ENCODE results near the gene PRR5. TPM values are rescaled to one million over a fixed set of nuclear protein-coding genes. Genes with fewer than 3 reads are reported as not detected.

PRR5 gene
- total RNA-seq, 2 experiments from 2014 or later: 13.6 TPM

DNA sequence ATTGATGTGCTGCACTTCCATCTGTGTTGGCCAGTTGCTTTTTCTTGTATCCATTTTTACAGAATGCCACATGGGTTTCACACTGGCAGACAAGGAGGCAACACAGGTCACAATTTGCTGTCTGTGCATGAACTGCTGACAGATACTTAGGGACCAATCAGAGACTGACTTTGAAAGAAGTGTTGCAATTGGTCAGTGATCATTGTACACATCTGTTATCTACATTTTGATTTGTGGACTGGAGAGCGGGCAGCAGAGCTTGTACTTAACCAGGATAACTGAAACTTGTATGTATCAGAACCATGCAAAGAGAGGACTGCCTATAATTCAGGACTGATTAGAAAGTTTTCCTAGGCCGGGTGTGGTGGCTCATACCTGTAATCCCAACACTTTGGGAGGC is 21.8 kb downstream of the PRR5 start:
- Mint-ChIP-seq H3K4me3 (no peak overlapping the region), H3K27ac (no peak overlapping the region), H3K36me3 (ENCODE audit: low read depth) (peaks cover 2% of the 10 kb centered on the region), H3K9me3 (ENCODE audit: low read depth) (no peaks in the 10 kb centered on the region), H3K4me1 (no peaks in the 10 kb centered on the region), H3K27me3 (no peaks in the 10 kb centered on the region)
- ChIA-PET CTCF (no interaction called here), POLR2A (no interaction called here)
- DNase-seq (no peak), ATAC-seq (peak; percentile 61)
- intact Hi-C loops (cut with DNase I, micrococcal nuclease): no loop called here

DNA sequence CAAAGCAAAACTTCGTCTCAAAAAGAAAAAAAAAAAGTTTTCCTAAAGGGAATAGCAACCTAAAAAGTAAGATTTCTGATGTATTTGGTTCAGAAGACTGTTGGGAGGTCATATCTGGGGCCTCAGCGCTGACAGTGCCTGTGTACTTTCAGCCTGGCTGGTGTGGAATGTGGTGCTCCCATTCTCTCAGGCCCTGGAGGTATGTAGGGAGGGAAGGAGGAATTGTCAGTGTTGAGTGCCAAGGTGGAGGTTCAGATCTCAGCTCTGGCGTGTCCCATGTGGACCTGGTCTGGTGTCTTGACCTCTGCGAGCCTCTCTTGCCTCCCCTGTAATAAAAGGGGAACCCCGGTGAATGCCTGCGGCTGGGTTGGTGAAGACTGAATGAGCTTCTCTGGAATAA is 22.4 kb downstream of the PRR5 start:
- ChIA-PET POLR2A (no interaction called here), CTCF (no interaction called here)
- Mint-ChIP-seq H3K4me3 (no peak overlapping the region), H3K9me3 (ENCODE audit: low read depth) (no peaks in the 10 kb centered on the region), H3K4me1 (no peaks in the 10 kb centered on the region), H3K27ac (no peak overlapping the region), H3K27me3 (no peaks in the 10 kb centered on the region), H3K36me3 (ENCODE audit: low read depth) (peaks cover 2% of the 10 kb centered on the region)
- no peak for DNase-seq
- intact Hi-C loops (cut with DNase I, micrococcal nuclease): no loop called here
- no peak for ATAC-seq

DNA sequence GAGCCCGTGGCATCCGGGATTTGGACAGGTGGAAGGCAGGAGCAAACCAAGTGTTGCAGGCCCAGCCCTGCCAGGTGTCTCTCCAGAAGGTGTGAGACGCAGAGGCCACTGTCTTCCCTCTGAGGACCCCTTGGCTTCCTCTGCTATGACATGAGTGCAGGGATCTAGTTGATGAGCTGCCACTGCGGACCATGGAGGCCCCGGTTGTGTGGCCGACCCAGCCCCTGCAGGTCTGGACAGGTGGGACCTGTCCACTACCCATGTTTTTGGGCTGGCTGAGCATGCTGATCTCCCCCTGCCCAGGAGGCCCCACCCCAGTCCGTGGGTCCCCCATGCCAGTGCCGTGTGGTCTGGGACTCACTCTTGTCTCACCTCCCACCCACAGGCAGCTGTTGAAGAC is 22.9 kb downstream of the PRR5 start:
- no peak overlapping the region for H3K27ac Mint-ChIP-seq
- H3K27me3 Mint-ChIP-seq: no peaks in the 10 kb centered on the region
- ChIA-PET POLR2A (no interaction called here), CTCF (no interaction called here)
- peaks cover 2% of the 10 kb centered on the region for H3K36me3 Mint-ChIP-seq (ENCODE audit: low read depth)
- no peak overlapping the region for H3K4me3 Mint-ChIP-seq
- ATAC-seq (no peak), DNase-seq (no peak)
- H3K9me3 Mint-ChIP-seq (ENCODE audit: low read depth): no peaks in the 10 kb centered on the region
- no peaks in the 10 kb centered on the region for H3K4me1 Mint-ChIP-seq
- intact Hi-C loops (cut with DNase I, micrococcal nuclease): no loop called here

DNA sequence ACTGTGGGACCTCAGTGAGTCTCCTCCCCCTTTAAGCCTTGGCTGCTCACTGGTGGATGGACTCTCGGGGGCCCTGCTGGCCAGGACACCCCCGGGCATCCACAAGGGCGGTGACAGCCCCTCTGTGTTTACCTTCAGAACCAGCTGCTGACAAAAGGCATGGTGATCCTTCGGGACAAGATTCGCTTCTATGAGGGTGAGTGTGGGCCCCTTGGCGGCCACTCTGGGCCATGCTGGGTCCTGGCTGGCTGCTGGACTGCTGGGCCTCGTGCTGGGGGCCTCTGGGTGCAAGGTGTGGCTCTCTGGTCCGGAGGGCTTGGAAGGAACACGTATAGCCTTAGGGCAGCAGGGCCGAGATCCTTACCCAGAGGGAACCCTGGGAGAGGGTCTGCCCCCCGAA is 24.4 kb downstream of the PRR5 start:
- intact Hi-C loops (cut with DNase I, micrococcal nuclease): no loop called here
- ATAC-seq (no peak), DNase-seq (no peak)
- Mint-ChIP-seq H3K4me1 (no peaks in the 10 kb centered on the region), H3K27me3 (no peaks in the 10 kb centered on the region), H3K9me3 (ENCODE audit: low read depth) (no peaks in the 10 kb centered on the region), H3K4me3 (no peak overlapping the region), H3K36me3 (ENCODE audit: low read depth) (peaks cover 7% of the 10 kb centered on the region), H3K27ac (no peak overlapping the region)
- POLR2A ChIA-PET: no interaction called here
- CTCF ChIA-PET: no interaction called here

DNA sequence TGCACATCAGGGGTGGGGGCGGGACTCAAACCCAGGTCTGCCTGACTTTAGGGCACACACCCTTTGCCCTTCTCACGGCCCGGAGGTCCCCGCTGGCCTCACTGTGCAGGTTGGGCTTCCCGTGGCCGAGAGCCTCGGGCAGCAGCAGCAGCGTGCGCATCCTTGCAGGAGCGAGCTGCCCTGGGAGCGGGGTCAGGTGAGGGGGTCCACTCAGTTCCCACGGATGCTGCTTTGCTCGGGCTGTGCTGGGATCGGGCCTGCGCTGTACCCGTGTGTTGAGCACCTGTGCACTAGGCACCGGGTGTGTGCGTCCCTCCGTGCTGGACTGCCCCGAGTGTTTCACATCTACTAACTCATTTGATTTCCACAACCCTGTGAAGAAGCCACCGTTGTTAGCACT is 25.1 kb downstream of the PRR5 start:
- no peak for DNase-seq
- intact Hi-C loops (cut with DNase I, micrococcal nuclease): no loop called here
- H3K9me3 Mint-ChIP-seq (ENCODE audit: low read depth): no peaks in the 10 kb centered on the region
- no peak for ATAC-seq
- H3K27ac Mint-ChIP-seq: no peak overlapping the region
- peaks cover 7% of the 10 kb centered on the region for H3K36me3 Mint-ChIP-seq (ENCODE audit: low read depth)
- ChIA-PET CTCF (interaction anchor here (0.6 kb wide), 2 partner anchors 38 to 731 kb away, joined by 3 read pairs; no protein-coding TSS in a partner anchor), POLR2A (no interaction called here)
- no peaks in the 10 kb centered on the region for H3K4me1 Mint-ChIP-seq
- no peak overlapping the region for H3K4me3 Mint-ChIP-seq
- H3K27me3 Mint-ChIP-seq: no peaks in the 10 kb centered on the region

DNA sequence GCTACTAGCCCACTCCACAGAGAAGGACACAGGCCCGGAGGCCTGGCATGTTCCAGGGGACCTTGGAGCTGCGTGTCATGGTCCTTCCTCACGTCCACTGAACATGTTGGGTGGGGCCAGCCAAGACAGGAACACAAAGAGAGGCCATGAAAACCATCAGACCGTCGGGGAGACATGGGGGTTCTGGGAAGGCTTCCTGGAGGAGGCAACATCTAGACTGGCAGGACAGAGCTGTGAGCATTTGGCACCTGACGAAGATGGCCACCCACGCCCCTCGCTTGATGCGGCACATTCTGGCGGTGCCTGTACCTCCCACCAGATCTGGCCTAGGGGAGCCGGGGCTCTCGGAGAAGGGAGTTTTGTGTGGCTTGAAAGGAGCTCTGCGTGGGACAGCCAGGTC is 25.7 kb downstream of the PRR5 start:
- H3K36me3 Mint-ChIP-seq (ENCODE audit: low read depth): peaks cover 7% of the 10 kb centered on the region
- intact Hi-C loops (cut with DNase I, micrococcal nuclease): no loop called here
- CTCF ChIA-PET: interaction anchor here (0.6 kb wide), 1 partner anchor 731 kb away, joined by 3 read pairs; no protein-coding TSS in a partner anchor
- no peaks in the 10 kb centered on the region for H3K4me1 Mint-ChIP-seq
- no peaks in the 10 kb centered on the region for H3K27me3 Mint-ChIP-seq
- DNase-seq (no peak), ATAC-seq (no peak)
- H3K4me3 Mint-ChIP-seq: no peak overlapping the region
- POLR2A ChIA-PET: no interaction called here
- no peaks in the 10 kb centered on the region for H3K9me3 Mint-ChIP-seq (ENCODE audit: low read depth)
- H3K27ac Mint-ChIP-seq: no peak overlapping the region

DNA sequence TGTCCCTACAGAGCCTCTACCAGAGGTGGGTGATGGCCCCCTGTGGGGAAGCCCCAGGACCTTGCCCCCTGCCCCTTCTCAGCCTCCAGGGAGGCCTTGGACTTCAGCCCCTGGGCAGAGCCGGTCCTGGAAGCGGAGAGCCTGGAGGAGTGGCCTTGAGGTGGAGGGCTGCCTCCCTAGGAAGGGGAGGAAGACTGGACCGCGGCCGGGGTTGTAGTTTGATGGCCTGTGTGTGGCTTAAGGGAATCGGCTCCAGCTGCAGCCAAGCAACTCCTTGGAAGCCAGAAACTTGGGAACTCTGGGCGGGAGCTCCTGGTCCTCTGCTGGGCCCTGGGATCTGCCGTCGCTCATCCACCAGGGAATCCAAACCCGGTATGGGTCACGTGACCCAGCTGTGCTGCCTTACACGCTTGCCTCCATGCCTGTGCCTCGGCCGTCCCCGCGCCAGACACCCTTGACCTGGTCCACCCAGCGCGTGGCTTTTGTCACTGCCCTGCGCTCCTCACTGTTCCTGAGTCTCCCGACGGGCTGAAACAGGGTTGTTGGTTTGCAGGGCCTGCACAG is 26.8 kb downstream of the PRR5 start:
- POLR2A ChIA-PET: no interaction called here

DNA sequence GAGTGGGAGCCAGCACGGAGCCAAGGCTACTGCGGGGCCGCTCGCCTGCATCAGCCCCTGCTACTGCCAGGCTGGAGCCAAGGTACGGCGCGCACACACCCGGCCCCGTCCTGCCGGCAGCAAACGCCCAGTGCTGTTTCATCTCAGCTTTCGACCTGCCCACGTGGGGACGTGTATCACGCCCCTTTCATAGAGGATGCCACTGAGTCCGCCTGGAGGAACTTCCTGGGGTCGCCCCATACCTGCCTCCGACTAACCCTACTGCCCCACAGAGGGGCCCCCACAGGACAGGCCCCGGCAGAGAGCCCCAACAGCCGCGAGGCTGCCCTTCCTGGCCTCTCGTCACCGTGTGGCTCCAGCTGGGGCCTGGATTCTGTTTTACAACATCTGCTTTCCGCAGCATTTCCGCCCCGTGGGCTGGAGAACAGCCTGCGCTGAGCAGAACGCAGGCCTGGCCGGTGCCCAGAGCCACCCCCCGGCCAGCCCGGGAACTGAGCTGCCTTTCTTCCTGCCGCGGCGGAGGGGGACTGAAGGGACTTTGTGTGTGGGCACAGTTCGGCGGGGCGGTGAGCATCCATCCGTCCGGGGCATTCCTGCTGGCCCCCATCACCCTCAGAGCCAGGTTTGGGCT is 27.5 kb downstream of the PRR5 start:
- Mint-ChIP-seq H3K9me3 (ENCODE audit: low read depth) (no peaks in the 10 kb centered on the region), H3K4me1 (no peaks in the 10 kb centered on the region), H3K27me3 (no peaks in the 10 kb centered on the region), H3K27ac (no peak overlapping the region), H3K36me3 (ENCODE audit: low read depth) (peaks cover 7% of the 10 kb centered on the region), H3K4me3 (no peak overlapping the region)
- ATAC-seq (peak; percentile 54), DNase-seq (peak; percentile 28)
- intact Hi-C loops (cut with DNase I, micrococcal nuclease): no loop called here
- ChIA-PET POLR2A (no interaction called here), CTCF (interaction anchor here (1.4 kb wide), 1 partner anchor 31 kb away, joined by 3 read pairs; no protein-coding TSS in a partner anchor)

More for the DNA sequence above, 26.8 kb downstream of the PRR5 start:
- Mint-ChIP-seq H3K4me1 (no peaks in the 10 kb centered on the region), H3K9me3 (ENCODE audit: low read depth) (no peaks in the 10 kb centered on the region), H3K27ac (no peak overlapping the region), H3K4me3 (no peak overlapping the region), H3K27me3 (no peaks in the 10 kb centered on the region), H3K36me3 (ENCODE audit: low read depth) (peaks cover 7% of the 10 kb centered on the region)
- ATAC-seq (no peak), DNase-seq (no peak)
- intact Hi-C loops (cut with DNase I, micrococcal nuclease): no loop called here
- CTCF ChIA-PET: no interaction called here

DNA sequence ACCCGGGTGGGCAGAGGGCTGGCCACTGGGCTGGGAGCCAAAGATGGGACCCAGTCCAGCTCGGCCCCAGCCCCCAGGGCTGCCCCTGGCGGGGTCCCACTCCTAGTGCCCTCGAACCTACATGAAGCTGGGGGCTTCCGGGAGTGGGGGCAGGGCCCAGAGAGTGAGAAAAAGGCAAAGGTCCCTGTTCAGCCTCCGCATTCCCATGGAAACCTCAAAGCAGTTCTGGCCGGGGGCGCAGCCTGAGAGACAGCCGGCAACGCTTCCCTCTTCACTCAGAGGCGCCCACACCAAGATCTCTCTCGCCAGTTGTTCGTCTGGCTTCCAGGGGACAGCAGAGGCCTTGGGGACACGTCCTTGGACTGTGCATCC is 28.0 kb downstream of the PRR5 start:
- ChIA-PET CTCF (interaction anchor here (1.4 kb wide), 1 partner anchor 32 kb away, joined by 3 read pairs; no protein-coding TSS in a partner anchor), POLR2A (no interaction called here)
- no peaks in the 10 kb centered on the region for H3K4me1 Mint-ChIP-seq
- no peaks in the 10 kb centered on the region for H3K9me3 Mint-ChIP-seq (ENCODE audit: low read depth)
- H3K27ac Mint-ChIP-seq: no peak overlapping the region
- no peaks in the 10 kb centered on the region for H3K27me3 Mint-ChIP-seq
- ATAC-seq (no peak), DNase-seq (no peak)
- peaks cover 7% of the 10 kb centered on the region for H3K36me3 Mint-ChIP-seq (ENCODE audit: low read depth)
- intact Hi-C loops (cut with DNase I, micrococcal nuclease): no loop called here
- H3K4me3 Mint-ChIP-seq: no peak overlapping the region

DNA sequence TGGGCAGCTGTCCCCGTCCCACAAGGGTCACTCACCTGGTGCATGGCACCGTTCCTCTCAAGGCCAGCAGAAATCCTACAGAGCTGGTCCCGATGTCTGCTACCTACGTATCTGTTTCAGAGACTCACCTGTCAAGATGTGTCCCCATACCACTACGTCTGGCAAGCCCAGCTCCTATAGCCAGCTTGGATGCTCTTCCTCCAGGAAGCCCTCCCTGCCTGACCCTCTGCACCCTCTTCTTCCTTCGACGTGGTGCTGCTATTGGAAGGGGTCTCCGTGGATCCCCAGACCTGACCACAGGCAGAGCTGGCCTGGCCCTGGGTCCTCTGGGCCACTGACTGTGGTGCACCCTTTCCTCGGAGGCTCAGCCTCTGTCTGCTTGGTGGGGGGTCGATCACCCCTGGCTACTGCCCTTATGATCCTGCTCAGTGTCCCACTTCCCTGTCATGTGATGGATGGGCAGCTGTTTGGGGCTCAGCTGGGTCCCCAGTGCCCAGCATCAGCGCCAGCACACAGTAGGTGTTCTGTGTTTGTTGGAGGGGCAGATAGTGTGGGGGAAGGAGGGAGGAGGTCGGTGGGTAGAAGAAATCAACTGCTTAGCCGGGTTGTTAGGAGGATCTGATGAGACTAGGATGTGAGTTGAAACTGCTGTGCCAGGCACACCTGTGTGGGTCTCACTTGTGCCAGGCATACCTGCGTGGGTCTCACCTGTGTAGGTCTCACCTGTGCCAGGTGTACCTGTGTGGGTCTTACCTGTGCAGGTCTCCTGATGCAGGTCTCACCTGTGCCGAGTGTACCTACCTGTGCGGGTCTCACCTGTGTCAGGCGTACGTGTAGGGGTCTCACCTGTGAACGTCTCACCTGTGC is 28.7 kb downstream of the PRR5 start:
- peaks cover 7% of the 10 kb centered on the region for H3K36me3 Mint-ChIP-seq (ENCODE audit: low read depth)
- H3K9me3 Mint-ChIP-seq (ENCODE audit: low read depth): no peaks in the 10 kb centered on the region
- ChIA-PET CTCF (interaction anchor here (1.4 kb wide), 1 partner anchor 32 kb away, joined by 3 read pairs; no protein-coding TSS in a partner anchor), POLR2A (no interaction called here)
- H3K4me3 Mint-ChIP-seq: no peak overlapping the region
- intact Hi-C loops (cut with DNase I, micrococcal nuclease): no loop called here
- H3K27me3 Mint-ChIP-seq: no peaks in the 10 kb centered on the region
- H3K27ac Mint-ChIP-seq: no peak overlapping the region
- ATAC-seq (no peak), DNase-seq (no peak)
- no peaks in the 10 kb centered on the region for H3K4me1 Mint-ChIP-seq

DNA sequence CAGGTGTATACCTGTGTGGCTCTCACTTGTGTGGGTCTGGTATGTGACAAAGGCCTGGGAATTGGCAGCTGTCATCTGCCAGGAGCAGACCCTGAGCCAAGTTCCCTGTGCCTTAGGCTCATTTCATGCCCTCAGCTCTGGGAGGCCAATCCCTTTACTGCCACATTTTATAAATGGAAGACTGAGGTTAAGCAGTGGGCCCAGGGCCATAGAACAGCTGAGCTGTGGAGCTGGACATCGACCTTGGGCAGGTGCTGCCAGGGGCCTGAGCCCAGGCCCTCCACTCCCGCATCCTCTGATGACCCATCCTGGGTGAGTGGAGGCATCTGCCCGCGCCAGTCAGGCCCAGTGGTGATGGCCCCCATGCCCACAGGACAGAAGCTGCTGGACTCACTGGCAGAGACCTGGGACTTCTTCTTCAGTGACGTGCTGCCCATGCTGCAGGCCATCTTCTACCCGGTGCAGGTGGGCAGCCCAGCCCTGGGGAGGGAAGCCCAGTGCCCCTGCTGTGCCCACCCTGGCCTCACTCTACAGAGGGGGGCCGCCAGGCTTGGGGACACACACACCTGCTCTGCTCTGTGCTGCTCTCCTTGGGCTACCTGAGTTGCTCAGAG is 29.5 kb downstream of the PRR5 start:
- DNase-seq (no peak), ATAC-seq (no peak)
- Mint-ChIP-seq H3K9me3 (ENCODE audit: low read depth) (no peaks in the 10 kb centered on the region), H3K4me1 (no peaks in the 10 kb centered on the region), H3K36me3 (ENCODE audit: low read depth) (peaks cover 7% of the 10 kb centered on the region), H3K27me3 (no peaks in the 10 kb centered on the region), H3K4me3 (no peak overlapping the region), H3K27ac (no peak overlapping the region)
- ChIA-PET CTCF (no interaction called here), POLR2A (no interaction called here)
- intact Hi-C loops (cut with DNase I, micrococcal nuclease): no loop called here
